Measurements from ENCODE around the gene STRN. TPM values are rescaled to one million over a fixed set of nuclear protein-coding genes. Genes with fewer than 3 reads are reported as not detected.

The STRN gene
- total and polyA plus RNA-seq, 2 donors (not counting 1 experiment from before 2014, with no cell fraction given) = 13.7 to 19.9 TPM

- no peak for TF ChIP-seq CTCF (conservative IDR thresholded peaks at IDR 0.05 in 1 of 2, IDR thresholded peaks at IDR 0.05 in 1 of 2; ENCODE audit: low read depth in 1 of 2, low read length in 2 of 2)
- no peak for TF ChIP-seq EZH2 (IDR thresholded peaks at IDR 0.05; ENCODE audit: low read length, missing control alignments)
- no peak overlapping the region for H3K9ac ChIP-seq (ENCODE audit: insufficient read depth, low read length)
- H3K4me3 ChIP-seq (replicated peaks in 1 of 4; ENCODE audit: control extremely low read depth in 1 of 4, insufficient read depth in 1 of 4, low read depth in 3 of 4, low read length in 4 of 4) = no peak overlapping the region
- H3K4me1 ChIP-seq (ENCODE audit: control insufficient read depth, extremely low read depth, insufficient read depth, low read length) = no peaks in the 10 kb centered on the region
- no peaks in the 10 kb centered on the region for H3K79me2 ChIP-seq (ENCODE audit: control insufficient read depth, insufficient read depth, low read length)
- no peaks in the 10 kb centered on the region for H3K9me3 ChIP-seq (ENCODE audit: control insufficient read depth, insufficient read depth, low read depth, low read length)
- H3K27ac ChIP-seq (ENCODE audit: insufficient read depth, low read length) = no peak overlapping the region
- H3K27me3 ChIP-seq (ENCODE audit: control insufficient read depth, insufficient read depth, low read length) = no peaks in the 10 kb centered on the region
- DNase-seq (ENCODE audit: low read depth in 2 of 2) = peak; percentile 13
- H4K20me1 ChIP-seq (ENCODE audit: control insufficient read depth, extremely low read depth, insufficient read depth, low read length) = no peaks in the 10 kb centered on the region
- no peak overlapping the region for H3K4me2 ChIP-seq (ENCODE audit: extremely low read depth, insufficient read depth, low read length)
- no peaks in the 10 kb centered on the region for H3K36me3 ChIP-seq (ENCODE audit: control insufficient read depth, insufficient read depth, low read length)
- H2AFZ ChIP-seq (ENCODE audit: low read length) = no peak overlapping the region
These were observed 79.7 kb downstream of the STRN start for GRCh38 chr2:36886664-36887063.

GRCh38 chr2:36885605-36886004 is 80.7 kb downstream of the STRN start:
- no peak overlapping the region for H3K27ac ChIP-seq (ENCODE audit: insufficient read depth, low read length)
- H3K4me3 ChIP-seq (replicated peaks in 1 of 4; ENCODE audit: control extremely low read depth in 1 of 4, insufficient read depth in 1 of 4, low read depth in 3 of 4, low read length in 4 of 4) = no peak overlapping the region
- no peak for DNase-seq (ENCODE audit: low read depth in 2 of 2)
- no peaks in the 10 kb centered on the region for H3K79me2 ChIP-seq (ENCODE audit: control insufficient read depth, insufficient read depth, low read length)
- TF ChIP-seq CTCF (conservative IDR thresholded peaks at IDR 0.05 in 1 of 2, IDR thresholded peaks at IDR 0.05 in 1 of 2; ENCODE audit: low read depth in 1 of 2, low read length in 2 of 2) = no peak
- no peak for TF ChIP-seq EZH2 (IDR thresholded peaks at IDR 0.05; ENCODE audit: low read length, missing control alignments)
- no peaks in the 10 kb centered on the region for H3K4me1 ChIP-seq (ENCODE audit: control insufficient read depth, extremely low read depth, insufficient read depth, low read length)
- no peaks in the 10 kb centered on the region for H4K20me1 ChIP-seq (ENCODE audit: control insufficient read depth, extremely low read depth, insufficient read depth, low read length)
- no peaks in the 10 kb centered on the region for H3K36me3 ChIP-seq (ENCODE audit: control insufficient read depth, insufficient read depth, low read length)
- H3K4me2 ChIP-seq (ENCODE audit: extremely low read depth, insufficient read depth, low read length) = no peak overlapping the region
- H3K27me3 ChIP-seq (ENCODE audit: control insufficient read depth, insufficient read depth, low read length) = no peaks in the 10 kb centered on the region
- no peak overlapping the region for H2AFZ ChIP-seq (ENCODE audit: low read length)
- no peak overlapping the region for H3K9ac ChIP-seq (ENCODE audit: insufficient read depth, low read length)
- no peaks in the 10 kb centered on the region for H3K9me3 ChIP-seq (ENCODE audit: control insufficient read depth, insufficient read depth, low read depth, low read length)

- Histone ChIP-seq H3K4me3 (replicated peaks in 1 of 4; ENCODE audit: control extremely low read depth in 1 of 4, insufficient read depth in 1 of 4, low read depth in 3 of 4, low read length in 4 of 4) (no peak overlapping the region), H3K79me2 (ENCODE audit: control insufficient read depth, insufficient read depth, low read length) (no peaks in the 10 kb centered on the region), H2AFZ (ENCODE audit: low read length) (no peak overlapping the region), H3K27me3 (ENCODE audit: control insufficient read depth, insufficient read depth, low read length) (no peaks in the 10 kb centered on the region), H3K27ac (ENCODE audit: insufficient read depth, low read length) (no peak overlapping the region), H3K9ac (ENCODE audit: insufficient read depth, low read length) (no peak overlapping the region), H3K36me3 (ENCODE audit: control insufficient read depth, insufficient read depth, low read length) (peaks cover 2% of the 10 kb centered on the region), H4K20me1 (ENCODE audit: control insufficient read depth, extremely low read depth, insufficient read depth, low read length) (no peaks in the 10 kb centered on the region), H3K4me2 (ENCODE audit: extremely low read depth, insufficient read depth, low read length) (no peak overlapping the region), H3K4me1 (ENCODE audit: control insufficient read depth, extremely low read depth, insufficient read depth, low read length) (no peaks in the 10 kb centered on the region), H3K9me3 (ENCODE audit: control insufficient read depth, insufficient read depth, low read depth, low read length) (no peaks in the 10 kb centered on the region)
- DNase-seq (ENCODE audit: low read depth in 2 of 2) = no peak
- TF ChIP-seq CTCF (conservative IDR thresholded peaks at IDR 0.05 in 1 of 2, IDR thresholded peaks at IDR 0.05 in 1 of 2; ENCODE audit: low read depth in 1 of 2, low read length in 2 of 2) (no peak), EZH2 (IDR thresholded peaks at IDR 0.05; ENCODE audit: low read length, missing control alignments) (no peak)
These were observed 83.8 kb downstream of the STRN start for GRCh38 chr2:36882532-36882931.
